MM.1S (cell line): ENCODE results near the gene CBFA2T2.

ENCODE experiments used
- CTCF ChIP-seq: fragments of 300-600 bp; sonication (generic); IDR thresholded peaks from 2 replicates; pipeline ENCODE4 v1.5.1; 2016; ENCODE audit warnings: antibody characterized with exemption, low read length, mixed read lengths
- EZH2phosphoT487 ChIP-seq: fragments of 300-600 bp; sonication (generic); IDR thresholded peaks from 2 replicates; pipeline ENCODE4 v1.6.1; 2018; ENCODE audit warnings: antibody characterized with exemption, low read length

GRCh38 chr20:33656010-33656782, 166.3 kb downstream of the CBFA2T2 start:
- TF ChIP-seq EZH2phosphoT487 (no peak), CTCF (no peak)
